A673 (cell line): ENCODE results near the gene KIAA1328.

Experiments used
- CTCF ChIP-seq: fragments of 300-800, 200-600 bp; sonication (generic); conservative IDR thresholded peaks from 2 replicates; pipeline ENCODE4 v1.5.1; 2017; ENCODE audit warnings: low read depth, mild to moderate bottlenecking, antibody characterized with exemption, low read length, moderate library complexity, mixed read lengths
- EZH2 ChIP-seq: fragments of 200-600 bp; sonication (generic); IDR thresholded peaks from 2 replicates; pipeline ENCODE4 v1.6.1; 2017; ENCODE audit warnings: borderline replicate concordance, low read depth, mild to moderate bottlenecking, mixed read lengths, antibody characterized with exemption, low read length; ENCODE audit not compliant: poor library complexity, severe bottlenecking

GRCh38 chr18:36805105-36805504 lies 23.8 kb upstream of the KIAA1328 start:
- TF ChIP-seq CTCF (no peak), EZH2 (no peak)
